WTC11 (cell line): ENCODE measurements around the gene CUL9. TPM values are rescaled to one million over a fixed set of nuclear protein-coding genes. Genes with fewer than 3 reads are reported as not detected.

Experiments used
- ATAC-seq: fragments of 200-7000 bp; cut with Tn5 transposase; 2 replicates; pipeline ENCODE4 v1.10.0; 2021; ENCODE audit warnings: mild to moderate bottlenecking, moderate library complexity
- CTCF ChIA-PET: fragments of 300-600 bp; sonication (Branson Sonifier 250); formaldehyde crosslinking; loops from one replicate; lab custom pipeline; 2021; ENCODE audit warnings: antibody characterized with exemption; lab: Charles Lee
- POLR2A ChIA-PET: fragments of 350-600 bp; sonication (Branson Sonifier 250); formaldehyde crosslinking; loops from one replicate; lab custom pipeline; 2021; ENCODE audit warnings: antibody characterized with exemption; lab: Charles Lee
- DNase-seq: peaks from one replicate; pipeline ENCODE4 v3.0.0; 2021; ENCODE audit warnings: low spot score
- H3K27ac Mint-ChIP-seq: 2 replicates; pipeline ENCODE4 v1.8.0; 2021; ENCODE audit warnings: mixed read lengths
- H3K27me3 Mint-ChIP-seq: 2 replicates; pipeline ENCODE4 v1.8.0; 2021; ENCODE audit warnings: low read depth, mild to moderate bottlenecking, moderate library complexity, mixed read lengths
- H3K36me3 Mint-ChIP-seq: 2 replicates; pipeline ENCODE4 v1.8.0; 2021; ENCODE audit warnings: mixed read lengths
- H3K4me1 Mint-ChIP-seq: 2 replicates; pipeline ENCODE4 v1.8.0; 2022; ENCODE audit warnings: mixed read lengths
- H3K4me3 Mint-ChIP-seq: 2 replicates; pipeline ENCODE4 v1.8.0; 2021; ENCODE audit warnings: mild to moderate bottlenecking, moderate library complexity, mixed read lengths
- H3K9me3 Mint-ChIP-seq: 2 replicates; pipeline ENCODE4 v1.8.0; 2021; ENCODE audit warnings: mixed read lengths
- ATF3 ChIP-seq: sonication (generic); formaldehyde crosslinking; conservative IDR thresholded peaks from 2 replicates; pipeline ENCODE4 v1.8.1; 2022; ENCODE audit warnings: mild to moderate bottlenecking, missing genetic modification reagents
- CTCF ChIP-seq: fragments of 200-600 bp; IDR thresholded peaks from 2 replicates; pipeline ENCODE4 v1.8.0; 2022; ENCODE audit warnings: antibody characterized with exemption
- E2F5 ChIP-seq: sonication (generic); formaldehyde crosslinking; IDR thresholded peaks from 2 replicates; pipeline ENCODE4 v1.8.1; 2022; ENCODE audit warnings: mild to moderate bottlenecking, moderate library complexity, missing genetic modification reagents
- HMGA2 ChIP-seq: fragments of 250-450 bp; sonication (Bioruptor Pico); IDR thresholded peaks from 2 replicates; pipeline ENCODE4 v1.4.0; 2021; ENCODE audit warnings: mild to moderate bottlenecking, moderate library complexity
- MXD4 ChIP-seq: fragments of 250-450 bp; sonication (Bioruptor Pico); IDR thresholded peaks from 2 replicates; pipeline ENCODE4 v1.8.0; 2021; ENCODE audit warnings: mild to moderate bottlenecking, moderate library complexity, borderline replicate concordance
- NR1H2 ChIP-seq: sonication (generic); formaldehyde crosslinking; IDR thresholded peaks from 2 replicates; pipeline ENCODE4 v1.9.0; 2021; ENCODE audit warnings: mild to moderate bottlenecking, moderate library complexity, missing genetic modification reagents
- NR2C2 ChIP-seq: sonication (generic); formaldehyde crosslinking; IDR thresholded peaks from 2 replicates; pipeline ENCODE4 v1.8.0; 2022; ENCODE audit warnings: mild to moderate bottlenecking, missing genetic modification reagents
- OVOL2 ChIP-seq: fragments of 250-450 bp; sonication (Bioruptor Pico); IDR thresholded peaks from 2 replicates; pipeline ENCODE4 v1.9.0; 2021; ENCODE audit warnings: mild to moderate bottlenecking, borderline replicate concordance
- USF2 ChIP-seq: sonication (generic); formaldehyde crosslinking; IDR thresholded peaks from 2 replicates; pipeline ENCODE4 v1.8.1; 2023; ENCODE audit warnings: mild to moderate bottlenecking, missing genetic modification reagents, moderate library complexity
- ZBTB43 ChIP-seq: sonication (generic); formaldehyde crosslinking; IDR thresholded peaks from 2 replicates; pipeline ENCODE4 v1.8.1; 2023; ENCODE audit warnings: mild to moderate bottlenecking, missing genetic modification reagents
- ZNF281 ChIP-seq: sonication (generic); formaldehyde crosslinking; IDR thresholded peaks from 2 replicates; pipeline ENCODE4 v1.8.0; 2023; ENCODE audit warnings: mild to moderate bottlenecking, missing genetic modification reagents
- ZNF423 ChIP-seq: fragments of 250-450 bp; sonication (Bioruptor Pico); IDR thresholded peaks from 2 replicates; pipeline ENCODE4 v2.1.2; 2022; ENCODE audit warnings: mild to moderate bottlenecking, moderate library complexity
- ZNF671 ChIP-seq: fragments of 250-450 bp; sonication (Bioruptor Pico); IDR thresholded peaks from 2 replicates; pipeline ENCODE4 v1.8.0; 2021; ENCODE audit warnings: mild to moderate bottlenecking
- total RNA-seq: library from RNA; stranded (reverse); gene quantifications from 3 replicates; pipeline ENCODE4 v1.2.3, GENCODE V29; 2021

The CUL9 gene
- total RNA-seq, 1 experiment from 2014 or later, result 15.2 TPM

- no peaks in the 10 kb centered on the region for H3K9me3 Mint-ChIP-seq
- CTCF ChIA-PET, result interaction anchor here (0.6 kb wide), 1 partner anchor 247 kb away, joined by 4 read pairs; no protein-coding TSS in a partner anchor
- TF ChIP-seq NR1H2 (CRISPR knock-in tag) (no peak), E2F5 (CRISPR knock-in tag) (no peak), USF2 (CRISPR knock-in tag) (no peak), ATF3 (CRISPR knock-in tag) (no peak), OVOL2 (no peak), ZNF281 (CRISPR knock-in tag) (no peak), CTCF (no peak), NR2C2 (CRISPR knock-in tag) (no peak), ZNF423 (CRISPR knock-in tag) (no peak), MXD4 (CRISPR knock-in tag) (no peak), ZNF671 (CRISPR knock-in tag) (no peak), HMGA2 (CRISPR knock-in tag) (no peak)
- TF ChIP-seq, all 79 proteins: peak for 0
- POLR2A ChIA-PET, result interaction anchor here (1.1 to 1.6 kb wide), 2 partner anchors 11 to 198 kb away, joined by 3 to 6 read pairs; partner anchors contain the start of genes KLC4 and MRPL2
- DNase-seq (no peak), ATAC-seq (peak; percentile 40)
- H3K4me3 Mint-ChIP-seq, result no peak overlapping the region
- no peaks in the 10 kb centered on the region for H3K27me3 Mint-ChIP-seq
- no peaks in the 10 kb centered on the region for H3K36me3 Mint-ChIP-seq
- peaks cover 17% of the 10 kb centered on the region for H3K4me1 Mint-ChIP-seq
- H3K27ac Mint-ChIP-seq, result no peak overlapping the region; the same call in 1 of the 2 replicates
Observed at GRCh38 chr6:43257367-43258145, 75.6 kb downstream of the CUL9 start.

- Mint-ChIP-seq H3K27me3 (no peaks in the 10 kb centered on the region), H3K9me3 (no peaks in the 10 kb centered on the region), H3K4me3 (no peak overlapping the region), H3K27ac (no peak overlapping the region; the same call in 1 of the 2 replicates)
- POLR2A ChIA-PET, result interaction anchor here (0.5 to 1.1 kb wide), 2 partner anchors 158 to 199 kb away, joined by 3 read pairs; partner anchors contain the start of genes KLC4 and MRPL2
- no peak for ATAC-seq
- no peak for DNase-seq
- CTCF ChIA-PET, result no interaction called here
- TF ChIP-seq ZBTB43 (CRISPR knock-in tag), result no peak
- TF ChIP-seq, all 79 proteins: peak for 0
- H3K4me1 Mint-ChIP-seq, result peaks cover 17% of the 10 kb centered on the region
- H3K36me3 Mint-ChIP-seq, result no peaks in the 10 kb centered on the region
Observed at GRCh38 chr6:43258180-43258579, 76.2 kb downstream of the CUL9 start.
